Hepatocyte (in vitro differentiated cells): Measurements from ENCODE around the gene SAMD4A. TPM values are rescaled to one million over a fixed set of nuclear protein-coding genes. Genes with fewer than 3 reads are reported as not detected.

Experiments
- DNase-seq: peaks from one replicate; pipeline ENCODE4 v3.0.0-alpha.2; 2016; ENCODE audit warnings: low spot score
- H2AFZ ChIP-seq: fragments of 200-600 bp; sonication (generic); 2 replicates; pipeline ENCODE4 v1.6.0; 2016; ENCODE audit warnings: antibody characterized with exemption, mild to moderate bottlenecking
- H3K27ac ChIP-seq: fragments of 200-600 bp; sonication (generic); 2 replicates; pipeline ENCODE4 v1.5.1; 2016; ENCODE audit warnings: mild to moderate bottlenecking
- H3K27me3 ChIP-seq: fragments of 200-600 bp; sonication (generic); 2 replicates; pipeline ENCODE4 v1.6.1; 2016
- H3K36me3 ChIP-seq: fragments of 200-600 bp; sonication (generic); replicated peaks from 2 replicates; pipeline ENCODE4 v1.5.1; 2016; ENCODE audit warnings: low read depth; ENCODE audit not compliant: insufficient read depth
- H3K4me1 ChIP-seq: fragments of 200-600 bp; sonication (generic); 2 replicates; pipeline ENCODE4 v1.5.1; 2016; ENCODE audit warnings: mild to moderate bottlenecking, moderate library complexity; ENCODE audit not compliant: insufficient read depth
- H3K4me2 ChIP-seq: fragments of 200-600 bp; sonication (generic); 2 replicates; pipeline ENCODE4 v1.6.0; 2016
- H3K4me3 ChIP-seq: fragments of 200-600 bp; sonication (generic); 2 replicates; pipeline ENCODE4 v1.5.1; 2016; ENCODE audit warnings: mild to moderate bottlenecking
- H3K79me2 ChIP-seq: fragments of 200-600 bp; sonication (generic); 2 replicates; pipeline ENCODE4 v1.6.0; 2017; ENCODE audit warnings: mild to moderate bottlenecking
- H3K9me2 ChIP-seq: fragments of 200-600 bp; sonication (generic); replicated peaks from 2 replicates; pipeline ENCODE4 v1.6.0; 2017; ENCODE audit warnings: mild to moderate bottlenecking; ENCODE audit not compliant: insufficient read depth
- H3K9me3 ChIP-seq: fragments of 200-600 bp; sonication (generic); 2 replicates; pipeline ENCODE4 v1.5.1; 2016; ENCODE audit warnings: low read depth, mild to moderate bottlenecking
- H4K20me1 ChIP-seq: fragments of 200-600 bp; sonication (generic); 2 replicates; pipeline ENCODE4 v1.6.0; 2016; ENCODE audit warnings: mild to moderate bottlenecking; ENCODE audit not compliant: insufficient read depth, poor library complexity, severe bottlenecking
- EZH2 ChIP-seq: fragments of 200-600 bp; sonication (generic); IDR thresholded peaks from 2 replicates; pipeline ENCODE4 v1.6.1; 2016; ENCODE audit warnings: antibody characterized with exemption, mild to moderate bottlenecking, borderline replicate concordance
- EZH2phosphoT487 ChIP-seq: fragments of 200-600 bp; sonication (generic); IDR thresholded peaks from one replicate; pipeline ENCODE4 v1.6.1; 2018; ENCODE audit warnings: antibody characterized with exemption, mild to moderate bottlenecking, low read depth, moderate library complexity; ENCODE audit not compliant: unreplicated experiment, severe bottlenecking
- WGBS: methylation state at CpG from one replicate; pipeline ENCODE4 v1.1.6; 2016; ENCODE audit warnings: low lambda C conversion rate; ENCODE audit errors: missing lambda C conversion rate; 5-methylcytosine and 5-hydroxymethylcytosine counted together
- polyA plus RNA-seq: library from polyadenylated mRNA; unstranded; fragments of >200 nt; fragmentation: Nextera tagmentation; extraction: Ambion mirVana; gene quantifications from 2 replicates; pipeline ENCODE4 v1.2.1, GENCODE V29; 2016
- total RNA-seq: library from RNA; depleted of rRNA; stranded (reverse); fragments of >200 nt; gene quantifications from 2 replicates; pipeline ENCODE4 v1.2.3, GENCODE V29; 2014
- TF ChIP-seq, protein P1 (sequence below): fragments of 200-600 bp; sonication (generic); IDR thresholded peaks from 2 replicates; pipeline ENCODE4 v1.5.1; 2016; ENCODE audit warnings: antibody characterized with exemption, mild to moderate bottlenecking; ENCODE audit not compliant: poor library complexity

The SAMD4A gene
- total and polyA plus RNA-seq, 2 experiments from 2014 or later, result 10.5 to 15.7 TPM

DNA sequence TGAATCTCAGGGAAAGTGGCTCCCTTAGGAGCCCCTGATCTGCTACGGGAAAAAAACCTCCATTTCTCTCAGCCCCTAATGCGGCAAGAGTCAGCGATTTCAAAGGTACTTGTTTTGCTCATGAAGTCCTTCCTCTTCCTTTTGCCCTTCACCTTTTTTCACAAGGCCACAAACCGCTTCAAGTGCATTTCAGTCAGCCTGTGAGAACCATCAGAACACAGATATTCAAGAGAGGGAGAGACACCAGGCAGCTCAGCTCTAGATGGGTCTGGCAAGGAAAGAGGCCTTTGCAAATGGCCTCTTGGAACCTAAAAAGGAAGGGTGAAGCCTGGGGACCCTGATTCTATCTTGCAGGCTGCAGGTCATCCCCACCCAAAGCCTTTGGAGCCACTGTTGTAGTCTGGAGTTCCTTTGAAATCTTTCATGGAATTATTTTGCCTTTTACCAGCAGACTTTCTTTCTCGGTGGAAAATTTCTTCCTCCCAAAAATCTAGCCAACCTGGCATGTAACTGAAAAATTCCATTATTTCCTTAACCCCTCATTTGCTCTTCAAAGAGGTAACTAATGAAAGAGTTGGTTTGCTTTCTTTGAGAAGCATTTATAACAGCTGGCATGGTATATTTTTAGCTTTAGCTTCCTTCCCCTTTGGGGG, 145.0 kb downstream of the SAMD4A start:
- Histone ChIP-seq H3K79me2 (peaks cover 5% of the 10 kb centered on the region), H3K9me2 (no peaks in the 10 kb centered on the region), H3K4me2 (no peak overlapping the region), H3K27ac (no peak overlapping the region), H2AFZ (no peak overlapping the region), H3K27me3 (no peaks in the 10 kb centered on the region), H3K4me1 (no peaks in the 10 kb centered on the region), H3K9me3 (no peaks in the 10 kb centered on the region), H3K4me3 (no peak overlapping the region), H4K20me1 (no peaks in the 10 kb centered on the region), H3K36me3 (no peaks in the 10 kb centered on the region)
- 75% methylated on average over 5 of the region's 5 CpGs for whole genome bisulfite sequencing
- DNase-seq, result no peak
- TF ChIP-seq, protein P1, sequence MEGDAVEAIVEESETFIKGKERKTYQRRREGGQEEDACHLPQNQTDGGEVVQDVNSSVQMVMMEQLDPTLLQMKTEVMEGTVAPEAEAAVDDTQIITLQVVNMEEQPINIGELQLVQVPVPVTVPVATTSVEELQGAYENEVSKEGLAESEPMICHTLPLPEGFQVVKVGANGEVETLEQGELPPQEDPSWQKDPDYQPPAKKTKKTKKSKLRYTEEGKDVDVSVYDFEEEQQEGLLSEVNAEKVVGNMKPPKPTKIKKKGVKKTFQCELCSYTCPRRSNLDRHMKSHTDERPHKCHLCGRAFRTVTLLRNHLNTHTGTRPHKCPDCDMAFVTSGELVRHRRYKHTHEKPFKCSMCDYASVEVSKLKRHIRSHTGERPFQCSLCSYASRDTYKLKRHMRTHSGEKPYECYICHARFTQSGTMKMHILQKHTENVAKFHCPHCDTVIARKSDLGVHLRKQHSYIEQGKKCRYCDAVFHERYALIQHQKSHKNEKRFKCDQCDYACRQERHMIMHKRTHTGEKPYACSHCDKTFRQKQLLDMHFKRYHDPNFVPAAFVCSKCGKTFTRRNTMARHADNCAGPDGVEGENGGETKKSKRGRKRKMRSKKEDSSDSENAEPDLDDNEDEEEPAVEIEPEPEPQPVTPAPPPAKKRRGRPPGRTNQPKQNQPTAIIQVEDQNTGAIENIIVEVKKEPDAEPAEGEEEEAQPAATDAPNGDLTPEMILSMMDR, result no peak
- TF ChIP-seq EZH2phosphoT487 (no peak), EZH2 (no peak)

DNA sequence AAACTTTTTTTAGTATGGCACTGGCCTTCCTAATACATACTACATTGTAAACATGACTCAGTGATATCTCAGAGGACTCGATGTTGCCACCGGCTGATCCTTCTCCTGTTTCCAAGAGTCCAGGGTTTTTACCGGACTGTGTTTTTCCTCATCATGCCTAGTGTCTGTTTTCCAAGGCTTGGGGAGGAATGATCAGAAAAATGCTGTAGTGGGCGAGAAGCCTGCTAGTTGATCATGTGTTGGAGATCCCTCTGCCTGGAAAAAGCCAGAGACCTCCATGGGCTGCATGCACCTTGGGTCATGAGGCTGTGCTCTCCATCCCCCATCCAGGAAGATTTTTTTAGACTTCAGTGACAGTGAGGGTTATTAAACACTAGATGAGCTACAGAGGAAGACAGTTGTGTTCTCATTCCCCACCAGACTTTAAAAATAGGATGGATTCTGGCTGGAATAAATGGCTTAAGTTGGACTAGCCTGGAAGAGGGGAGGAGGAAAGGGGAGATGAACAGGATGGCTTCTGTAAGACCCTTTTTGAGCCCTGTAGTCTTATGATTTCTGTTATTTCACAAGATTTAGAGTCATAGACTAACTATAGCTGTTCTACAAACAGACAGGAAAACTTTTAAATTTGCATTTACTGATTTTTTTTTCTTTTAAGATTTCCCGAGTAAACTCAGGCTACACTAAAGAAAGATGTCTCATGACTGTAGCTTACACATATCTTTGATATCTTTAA, 145.7 kb downstream of the SAMD4A start:
- Histone ChIP-seq H3K9me3 (no peaks in the 10 kb centered on the region), H3K4me2 (no peak overlapping the region), H3K79me2 (peaks cover 2% of the 10 kb centered on the region), H3K4me1 (no peaks in the 10 kb centered on the region), H2AFZ (no peak overlapping the region), H3K27me3 (no peaks in the 10 kb centered on the region), H3K4me3 (no peak overlapping the region), H4K20me1 (no peaks in the 10 kb centered on the region), H3K36me3 (no peaks in the 10 kb centered on the region), H3K27ac (no peak overlapping the region), H3K9me2 (no peaks in the 10 kb centered on the region)
- TF ChIP-seq EZH2phosphoT487, result no peak
- no peak for TF ChIP-seq EZH2
- TF ChIP-seq, protein P1, result no peak
- 90% methylated on average over 5 of the region's 5 CpGs for WGBS
- DNase-seq, result no peak

DNA sequence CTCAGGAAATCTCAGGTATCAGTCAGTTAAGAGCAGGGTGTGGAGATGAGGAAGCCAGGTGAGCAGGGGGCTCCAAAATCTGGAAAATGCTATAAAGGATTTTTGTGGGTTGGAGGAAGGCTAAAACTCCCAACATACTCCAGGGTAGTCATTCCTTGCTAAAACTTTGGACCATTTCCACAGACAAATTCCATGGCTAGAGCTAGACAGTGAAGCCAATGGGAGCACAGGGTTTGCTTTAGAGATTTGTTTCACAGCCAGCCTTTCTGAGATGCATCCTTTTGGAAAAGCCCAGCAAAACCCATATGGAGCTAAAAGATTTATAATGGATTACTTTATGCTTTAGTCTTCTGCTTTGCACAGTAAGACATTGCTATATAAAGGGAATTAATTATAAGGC, 146.5 kb downstream of the SAMD4A start:
- no peak overlapping the region for H3K27ac ChIP-seq
- H3K9me2 ChIP-seq, result no peaks in the 10 kb centered on the region
- no peaks in the 10 kb centered on the region for H3K36me3 ChIP-seq
- H3K27me3 ChIP-seq, result no peaks in the 10 kb centered on the region
- H3K4me1 ChIP-seq, result no peaks in the 10 kb centered on the region
- no peak overlapping the region for H2AFZ ChIP-seq
- no peak for TF ChIP-seq EZH2
- TF ChIP-seq, protein P1, result no peak
- no peak for TF ChIP-seq EZH2phosphoT487
- no peak for DNase-seq
- no peaks in the 10 kb centered on the region for H3K9me3 ChIP-seq
- H3K4me2 ChIP-seq, result no peak overlapping the region
- H3K4me3 ChIP-seq, result no peak overlapping the region
- no peaks in the 10 kb centered on the region for H4K20me1 ChIP-seq
- H3K79me2 ChIP-seq, result peaks cover 2% of the 10 kb centered on the region
